GM12801 (cell line): ENCODE measurements around the gene RPTN.

Source experiments
- CTCF ChIP-seq: IDR thresholded peaks from one replicate; pipeline ENCODE4 v1.5.1; 2011; ENCODE audit warnings: control low read depth; ENCODE audit not compliant: insufficient read length; ENCODE audit errors: extremely low read depth

Gene RPTN

GRCh38 chr1:152188673-152189591 lies 29.9 kb upstream of the RPTN start:
- no peak for TF ChIP-seq CTCF

GRCh38 chr1:152186556-152187285 lies 27.7 kb upstream of the RPTN start:
- no peak for TF ChIP-seq CTCF

- TF ChIP-seq CTCF: no peak
Measured at GRCh38 chr1:152185544-152186391, 26.7 kb upstream of the RPTN start.

- no peak for TF ChIP-seq CTCF
Measured at GRCh38 chr1:152182944-152183361, 23.9 kb upstream of the RPTN start.

- TF ChIP-seq CTCF: no peak
Measured at GRCh38 chr1:152182431-152182830, 23.4 kb upstream of the RPTN start.

GRCh38 chr1:152179566-152179965 lies 20.5 kb upstream of the RPTN start:
- TF ChIP-seq CTCF: no peak
